ENCODE results near the gene CYP2U1. TPM values are rescaled to one million over a fixed set of nuclear protein-coding genes. Genes with fewer than 3 reads are reported as not detected.

Gene CYP2U1
- polyA plus RNA-seq, 4 donors, result 4.5 to 6.1 (median 5.5) TPM

DNA sequence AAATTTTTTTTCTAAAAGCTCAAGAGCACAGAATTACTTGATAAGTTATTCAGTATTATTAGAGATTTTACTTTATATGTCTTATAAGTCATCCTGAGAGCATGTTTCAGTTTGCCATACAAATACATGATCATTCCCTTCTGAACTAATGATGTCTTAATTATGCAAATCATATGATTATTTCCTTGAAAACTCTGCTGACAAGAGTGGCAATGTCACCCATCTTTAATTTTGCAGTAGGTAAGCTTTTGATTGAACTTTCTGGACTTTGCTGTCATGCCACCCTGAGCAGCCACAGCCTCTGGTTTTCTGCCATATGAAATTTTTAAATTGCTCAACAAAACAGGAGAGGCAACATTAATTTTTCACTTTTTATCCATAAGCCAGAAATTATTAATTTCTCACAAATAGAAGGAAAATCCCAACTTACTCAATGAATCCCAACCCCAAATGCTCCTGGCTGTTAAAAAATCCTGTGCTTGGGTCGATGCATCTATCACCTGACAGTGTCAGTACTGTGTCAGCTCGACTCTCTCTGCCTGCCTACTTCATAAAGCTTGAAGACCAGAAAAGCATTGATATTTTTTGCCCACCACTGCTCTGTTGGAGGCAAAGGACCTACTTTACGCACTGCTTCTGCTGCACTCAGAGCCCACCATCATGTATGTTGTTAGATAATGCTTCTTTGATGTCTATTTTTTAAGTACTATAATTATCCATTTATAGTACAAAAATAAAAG is 46.8 kb downstream of the CYP2U1 start:
- DNase-seq (ENCODE audit: low read depth in 4 of 4, low spot score in 2 of 4), result no peak

DNA sequence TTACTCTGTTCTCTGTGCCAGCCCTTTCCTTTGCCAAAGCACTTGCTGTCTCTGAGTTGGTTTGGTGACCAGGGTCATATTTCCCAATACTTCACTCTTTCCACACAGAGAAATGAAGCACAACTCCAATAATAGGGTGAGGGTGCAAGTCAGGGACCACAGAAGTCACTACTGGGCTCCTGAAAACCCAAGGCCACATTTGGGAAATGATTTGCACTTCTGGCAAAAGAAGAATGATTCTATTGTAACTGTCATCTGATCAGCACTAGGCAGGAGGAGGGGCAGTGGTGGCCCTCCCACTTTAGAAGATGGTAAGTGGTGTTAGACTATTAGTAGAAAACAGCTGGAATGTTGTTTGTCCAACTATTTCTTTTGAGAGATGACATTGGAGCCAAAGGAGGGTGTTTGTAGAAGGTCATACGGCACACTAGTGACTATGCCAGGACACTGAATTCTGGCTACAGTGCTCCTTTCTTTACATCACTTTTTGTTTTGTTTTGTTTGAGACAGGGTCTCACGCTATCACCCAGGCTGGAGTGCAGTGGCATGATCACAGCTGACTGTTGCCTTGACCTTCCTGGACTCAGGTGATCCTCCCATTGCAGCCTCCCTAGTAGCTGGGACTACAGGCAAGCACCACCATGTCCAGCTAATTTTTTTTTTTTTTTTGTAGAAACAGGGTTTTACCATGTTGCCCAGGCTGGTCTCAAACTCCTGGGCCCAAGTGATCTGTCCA is 47.5 kb downstream of the CYP2U1 start:
- no peak for DNase-seq (ENCODE audit: low read depth in 4 of 4, low spot score in 2 of 4)

DNA sequence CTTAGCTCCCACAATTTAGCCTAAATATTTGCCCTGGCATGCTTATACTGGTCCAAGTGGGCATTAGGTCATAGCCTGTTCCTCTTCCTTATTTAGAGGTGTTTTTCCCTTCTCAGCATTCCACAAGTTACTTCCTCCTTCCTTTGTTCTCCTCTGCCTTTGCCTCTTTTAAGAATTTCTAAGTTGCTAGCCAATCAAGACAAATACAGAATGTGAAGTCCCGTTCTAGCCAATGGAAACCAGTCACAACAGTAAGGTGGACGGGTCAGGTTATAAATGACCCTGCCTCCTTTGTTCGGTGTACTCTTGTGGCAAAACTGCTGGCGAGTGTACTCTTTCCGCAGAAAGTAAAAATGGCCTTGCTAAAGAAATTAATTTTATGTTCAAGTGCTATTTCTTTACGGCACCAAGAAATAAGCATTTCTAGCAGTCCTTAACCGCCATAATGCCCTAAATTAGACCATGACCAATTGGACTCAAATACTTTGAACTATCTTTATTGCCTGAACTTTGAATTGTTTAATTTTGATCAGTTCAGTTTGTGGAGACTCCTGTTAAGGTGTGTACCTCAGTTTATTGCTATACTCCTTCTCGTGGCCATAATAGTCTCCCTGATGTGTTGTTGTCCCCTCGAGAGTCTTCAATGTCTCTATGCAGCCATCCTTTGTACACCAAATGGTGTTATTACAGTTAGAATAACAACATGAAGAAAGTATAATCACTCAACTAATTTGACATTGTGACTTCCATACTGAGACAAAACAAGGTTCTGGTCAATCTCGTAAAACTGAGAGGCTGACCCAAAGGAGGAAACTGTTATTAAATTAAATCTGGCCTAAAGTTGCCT is 56.8 kb downstream of the CYP2U1 start:
- no peak for DNase-seq (ENCODE audit: low read depth in 4 of 4, low spot score in 2 of 4)

DNA sequence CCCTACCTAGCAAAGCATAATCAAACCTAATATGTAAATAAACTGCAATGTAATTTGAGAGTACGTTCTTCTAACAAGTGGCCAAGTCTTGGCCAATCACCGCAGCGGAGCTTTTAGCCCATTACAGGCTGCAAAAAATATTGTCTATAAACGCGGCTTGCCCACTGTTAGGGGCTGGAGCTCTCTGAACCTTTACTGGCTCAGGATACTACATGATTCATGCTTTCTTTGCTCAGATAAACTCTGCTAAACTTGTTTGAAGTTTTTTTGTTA is 57.4 kb downstream of the CYP2U1 start:
- DNase-seq (ENCODE audit: low read depth in 4 of 4, low spot score in 2 of 4), result no peak

DNA sequence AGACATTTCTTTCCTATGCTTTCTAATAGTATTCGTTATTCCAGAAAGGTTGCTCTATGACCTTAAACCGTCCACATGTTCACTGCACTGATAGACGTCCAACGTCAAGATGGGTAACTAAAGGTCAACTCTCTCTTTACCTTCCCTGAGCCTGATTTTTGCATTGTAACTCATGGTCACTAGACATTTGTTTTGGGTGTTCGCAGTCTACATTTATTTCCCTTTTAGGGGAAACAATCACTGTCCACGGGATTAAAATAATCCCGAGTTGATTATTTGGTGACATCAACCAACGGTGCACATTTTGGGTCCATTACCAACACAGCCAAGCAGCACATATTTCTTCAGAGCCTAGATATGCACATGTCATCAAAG is 57.8 kb downstream of the CYP2U1 start:
- peak in 2 of 4 donors; percentile 11 to 24 for DNase-seq (ENCODE audit: low read depth in 4 of 4, low spot score in 2 of 4)

DNA sequence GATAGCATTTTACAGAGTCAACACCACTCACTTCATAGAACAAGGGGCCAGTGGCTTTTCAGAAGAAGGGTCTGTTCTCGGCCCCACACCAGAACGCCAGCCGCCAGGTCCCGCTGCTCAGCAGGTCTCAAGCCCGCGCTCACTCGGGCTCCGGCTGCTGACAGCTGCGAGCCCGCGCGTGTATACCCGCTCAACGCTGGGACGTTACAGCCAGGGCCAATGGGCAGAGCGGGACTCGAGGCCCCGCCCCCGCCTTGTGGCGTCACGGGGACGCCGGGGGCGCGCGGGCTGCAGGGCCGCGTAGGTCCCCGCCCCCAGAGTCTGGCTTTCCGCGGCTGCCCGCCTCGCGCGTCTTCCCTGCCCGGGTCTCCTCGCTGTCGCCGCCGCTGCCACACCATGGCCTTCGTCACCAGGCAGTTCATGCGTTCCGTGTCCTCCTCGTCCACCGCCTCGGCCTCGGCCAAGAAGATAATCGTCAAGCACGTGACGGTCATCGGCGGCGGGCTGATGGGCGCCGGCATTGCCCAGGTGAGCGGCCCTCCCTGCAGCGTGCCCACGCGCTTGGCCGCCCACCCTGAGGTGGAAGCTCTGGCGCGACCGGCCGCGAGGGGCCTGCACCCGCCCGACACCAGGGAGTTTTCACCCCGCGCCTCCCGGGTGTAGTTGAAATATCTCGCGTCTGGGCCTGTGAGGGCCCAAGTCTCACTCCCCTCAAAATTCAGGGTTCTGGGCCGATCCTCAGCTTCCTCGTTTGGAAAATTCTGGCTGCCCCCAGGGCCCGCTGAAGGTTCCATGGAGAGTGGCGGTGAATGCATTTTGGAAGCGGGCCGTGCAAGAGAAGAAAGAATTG is 58.4 kb downstream of the CYP2U1 start, which contains the start of gene HADH:
Gene HADH, plus strand, starts transcription at position 353 of the 850 bp plus-strand sequence. Its CDS starts 44 bp downstream, at position 397.
- DNase-seq (ENCODE audit: low read depth in 4 of 4, low spot score in 2 of 4), result peak; percentile 79 to 87 (median 83)

DNA sequence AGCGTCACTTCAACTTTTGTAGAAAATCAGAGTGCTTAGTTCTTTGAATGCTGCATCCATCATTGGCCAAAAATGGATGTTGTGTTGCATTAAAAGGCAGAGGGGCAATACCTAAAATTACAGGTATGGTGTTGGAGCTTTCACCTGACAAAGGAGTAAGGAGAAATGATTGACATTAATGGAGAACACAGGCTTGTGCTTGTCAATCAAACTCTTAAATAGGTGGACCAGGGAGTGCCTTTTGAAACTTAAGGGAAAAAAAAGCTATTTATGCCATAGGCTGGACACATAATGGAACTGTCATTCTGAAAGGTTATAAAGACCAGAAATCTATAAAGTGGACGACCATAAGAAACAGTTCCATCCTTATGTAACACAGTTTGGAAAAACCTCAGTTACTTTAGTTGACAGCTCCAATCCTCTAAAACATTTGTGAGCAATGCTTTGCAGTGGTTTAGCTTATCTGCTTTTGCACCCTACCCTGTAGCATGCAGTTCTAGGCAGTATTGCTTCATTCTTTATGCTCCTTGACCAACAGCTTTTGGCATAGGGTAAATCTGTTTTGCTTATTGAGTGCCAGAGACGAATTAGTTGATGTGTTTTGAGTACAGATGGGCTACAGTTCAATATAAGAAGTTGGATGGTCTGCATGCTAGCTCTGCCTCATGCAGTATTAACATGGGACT is 60.7 kb downstream of the CYP2U1 start:
- no peak for DNase-seq (ENCODE audit: low read depth in 4 of 4, low spot score in 2 of 4)

DNA sequence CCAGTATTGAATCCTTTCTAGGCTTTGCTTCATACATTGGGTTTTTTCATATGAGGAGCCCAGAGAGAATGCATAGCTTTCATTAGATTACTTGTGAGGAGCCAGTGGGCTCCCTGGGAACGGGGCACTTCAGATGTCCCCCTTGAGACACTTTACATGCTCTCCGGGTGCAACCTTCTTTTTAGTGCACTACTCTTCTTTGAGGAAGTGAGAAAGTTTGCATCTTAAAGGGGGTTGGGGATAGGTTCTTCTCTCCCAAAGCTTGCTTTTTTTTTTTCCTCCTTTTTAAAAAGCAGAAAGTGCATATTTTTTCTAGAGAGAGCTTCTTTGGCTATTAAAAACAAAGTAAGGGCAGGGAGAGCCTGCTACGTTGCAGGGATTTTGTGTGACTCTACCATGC is 62.6 kb downstream of the CYP2U1 start:
- DNase-seq (ENCODE audit: low read depth in 4 of 4, low spot score in 2 of 4), result no peak

DNA sequence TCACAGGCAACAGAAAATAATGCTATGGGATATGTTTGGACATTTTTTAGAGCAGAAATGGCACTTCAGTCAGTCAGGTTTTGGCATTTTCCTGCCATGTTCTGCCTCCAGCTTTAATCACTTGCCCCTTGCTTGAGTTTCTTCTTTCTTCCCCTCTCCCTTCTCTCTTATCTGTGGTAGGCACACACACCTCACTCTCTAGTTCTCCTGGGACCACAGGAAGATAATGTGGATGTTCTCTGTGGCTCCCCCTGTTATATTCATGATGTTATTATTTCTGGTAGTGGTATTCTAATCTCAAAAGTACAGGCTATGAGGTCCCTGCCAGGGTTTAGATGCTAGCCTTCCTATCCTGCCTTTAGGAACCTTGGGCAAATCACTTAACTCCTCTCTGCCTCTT is 63.5 kb downstream of the CYP2U1 start:
- DNase-seq (ENCODE audit: low read depth in 4 of 4, low spot score in 2 of 4), result no peak

DNA sequence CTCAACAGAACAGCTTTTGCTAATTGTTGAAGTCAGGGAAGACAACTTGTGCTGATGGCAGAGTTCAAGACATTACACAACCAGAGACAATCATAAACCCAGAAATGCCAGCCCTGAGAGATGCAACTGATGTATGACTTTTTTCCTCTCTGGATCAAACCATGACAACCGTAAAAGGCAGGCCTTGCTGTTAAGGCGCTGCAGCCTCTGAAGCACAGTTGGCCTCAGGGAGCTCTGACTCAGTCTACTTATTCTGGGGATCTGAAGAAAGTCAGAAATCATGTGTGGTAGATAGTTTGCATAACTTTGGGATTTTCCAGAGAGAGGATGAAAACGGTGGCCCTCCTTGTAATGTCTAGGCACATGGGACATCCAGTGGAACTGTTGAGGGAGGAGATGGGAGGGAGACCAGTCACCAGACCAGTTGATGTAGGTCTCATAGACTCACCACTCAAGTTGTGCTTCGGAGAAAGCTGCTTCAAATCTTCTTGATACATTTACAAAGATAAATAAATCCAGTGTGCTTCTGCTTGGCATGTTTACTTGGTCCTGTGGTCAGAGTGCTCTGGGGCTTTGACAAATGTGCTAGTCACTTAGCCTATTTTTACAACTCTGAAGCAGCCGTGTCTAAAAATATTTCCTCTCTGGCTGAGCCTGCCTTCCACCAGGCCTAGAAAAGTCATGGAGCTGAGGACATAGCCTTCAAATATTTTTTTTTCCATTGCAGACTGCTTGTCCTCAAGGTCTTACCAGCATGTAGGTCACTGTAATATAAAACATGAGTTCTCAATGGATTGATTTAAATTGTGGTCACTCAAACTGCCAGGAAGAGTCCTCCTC is 65.8 kb downstream of the CYP2U1 start:
- no peak for DNase-seq (ENCODE audit: low read depth in 4 of 4, low spot score in 2 of 4)

DNA sequence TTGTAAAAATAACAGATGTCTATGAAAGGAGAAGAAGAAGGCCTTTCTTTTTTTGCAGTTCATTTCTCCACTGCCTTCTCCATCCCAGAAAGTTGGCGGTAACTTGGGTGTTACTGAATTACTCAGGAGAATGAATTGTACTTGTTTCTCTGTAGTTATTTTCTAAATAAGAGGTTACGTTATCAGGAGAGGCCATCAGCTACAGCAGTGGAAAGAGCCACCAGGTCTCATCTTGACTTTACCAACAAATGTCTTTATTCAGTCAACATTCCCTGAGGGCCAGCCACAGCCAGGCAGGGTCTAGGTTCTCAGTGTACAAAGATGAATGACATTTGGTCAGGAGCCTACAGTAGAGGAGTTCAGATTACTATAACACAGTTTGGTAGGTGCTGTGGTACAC is 66.4 kb downstream of the CYP2U1 start:
- DNase-seq (ENCODE audit: low read depth in 4 of 4, low spot score in 2 of 4), result no peak

DNA sequence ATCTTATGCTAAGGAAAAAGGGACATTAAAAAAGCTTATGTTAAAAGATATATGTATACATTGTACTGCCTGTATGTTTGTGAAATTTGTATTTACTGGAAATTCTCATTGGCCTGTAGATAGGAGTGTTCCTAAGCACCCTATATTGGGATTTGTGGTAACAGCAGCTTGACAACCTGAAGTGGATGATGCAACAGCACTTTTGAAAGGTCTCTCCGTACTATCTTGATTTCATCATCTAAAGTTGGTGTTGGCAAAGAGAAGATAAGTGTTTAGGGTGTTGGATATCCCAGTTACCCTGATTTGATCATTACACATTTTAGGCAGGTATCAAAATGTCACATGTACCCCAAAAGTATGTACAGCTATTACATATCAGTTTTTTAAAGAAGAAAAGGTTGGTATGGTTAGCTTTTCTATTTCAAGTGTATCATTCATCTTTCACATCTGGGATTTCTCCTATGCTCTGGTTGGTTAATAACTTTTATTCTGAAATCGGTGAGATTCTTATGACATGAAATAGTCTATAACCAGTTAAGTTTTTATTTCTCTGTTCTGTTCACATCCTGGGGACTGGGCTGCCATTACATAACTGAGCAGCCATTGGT is 68.7 kb downstream of the CYP2U1 start:
- no peak for DNase-seq (ENCODE audit: low read depth in 4 of 4, low spot score in 2 of 4)

DNA sequence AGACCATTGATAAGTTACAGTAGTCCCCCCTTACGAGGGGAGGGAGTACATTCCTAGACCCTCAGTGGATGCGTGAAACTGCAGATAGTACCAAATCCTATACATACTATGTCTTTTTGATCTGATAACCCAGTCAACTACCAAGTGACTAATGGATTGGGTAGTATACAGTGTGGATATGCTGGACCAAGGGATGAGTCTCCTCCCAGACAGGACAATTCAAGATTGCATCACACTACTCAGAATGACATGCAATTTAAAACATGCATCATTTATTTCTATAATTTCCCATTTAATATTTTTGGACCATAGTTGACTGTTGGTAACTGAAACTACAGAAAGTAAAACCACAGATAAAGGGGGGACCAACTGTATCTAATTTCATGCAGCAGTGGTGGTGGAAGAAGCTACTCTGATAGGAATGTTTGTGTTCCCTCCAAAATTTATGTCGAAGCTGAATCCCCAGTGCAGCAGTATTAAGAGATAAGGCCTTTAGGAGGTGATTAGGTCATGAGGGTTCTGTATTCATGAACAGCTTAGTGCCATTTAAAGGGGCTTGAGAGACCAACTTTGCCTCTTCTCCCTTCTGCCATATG is 70.3 kb downstream of the CYP2U1 start:
- DNase-seq (ENCODE audit: low read depth in 4 of 4, low spot score in 2 of 4), result no peak

Other genes starting within 250 kb of the CYP2U1 start
- gene PAPSS1, start 211.3 kb upstream of the CYP2U1 start, polyA plus RNA-seq (ENCODE audit: insufficient read length in 4 of 4), result 10 to 100 TPM; 69.7 to 95.3 (median 84.5) TPM
- gene SGMS2, start 106.6 kb upstream of the CYP2U1 start, polyA plus RNA-seq (ENCODE audit: insufficient read length in 4 of 4), result 10 to 100 TPM; 13.3 to 15.1 (median 13.8) TPM
- gene HADH, start 58.3 kb downstream of the CYP2U1 start, polyA plus RNA-seq (ENCODE audit: insufficient read length in 4 of 4), result 100 to 1,000 TPM in 2 of 4 donors, 10 to 100 TPM in 2; 90.2 to 110 (median 97.7) TPM
- gene LEF1, start 237.4 kb downstream of the CYP2U1 start, polyA plus RNA-seq (ENCODE audit: insufficient read length in 4 of 4), result 10 to 100 TPM; 65.2 to 76.9 (median 71.2) TPM